ENCODE measurements around the gene ZFHX3. TPM values are rescaled to one million over a fixed set of nuclear protein-coding genes. Genes with fewer than 3 reads are reported as not detected.

The ZFHX3 gene
- total and polyA plus RNA-seq, 2 of the 8 experiments (the other 6 are each of a cell fraction or from before 2014, with no cell fraction given): 0.08 to 0.99 TPM

- no peak for TF ChIP-seq EP300 (IDR thresholded peaks at IDR 0.05; ENCODE audit: borderline replicate concordance in 1 of 2, low read depth in 2 of 2, low read length in 2 of 2)
- TF ChIP-seq SP2 (IDR thresholded peaks at IDR 0.05; ENCODE audit: low read length): no peak
- no peak for TF ChIP-seq CHD1 (IDR thresholded peaks at IDR 0.05; ENCODE audit: low read depth, low read length)
- no peak for TF ChIP-seq ATF2 (IDR thresholded peaks at IDR 0.05; ENCODE audit: low read length)
- no peak for TF ChIP-seq NRF1 (IDR thresholded peaks at IDR 0.05; ENCODE audit: low read depth, low read length)
- TF ChIP-seq, protein P1, sequence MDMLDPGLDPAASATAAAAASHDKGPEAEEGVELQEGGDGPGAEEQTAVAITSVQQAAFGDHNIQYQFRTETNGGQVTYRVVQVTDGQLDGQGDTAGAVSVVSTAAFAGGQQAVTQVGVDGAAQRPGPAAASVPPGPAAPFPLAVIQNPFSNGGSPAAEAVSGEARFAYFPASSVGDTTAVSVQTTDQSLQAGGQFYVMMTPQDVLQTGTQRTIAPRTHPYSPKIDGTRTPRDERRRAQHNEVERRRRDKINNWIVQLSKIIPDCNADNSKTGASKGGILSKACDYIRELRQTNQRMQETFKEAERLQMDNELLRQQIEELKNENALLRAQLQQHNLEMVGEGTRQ (IDR thresholded peaks at IDR 0.05; ENCODE audit: low read length): no peak
- no peak for TF ChIP-seq BCL11A (IDR thresholded peaks at IDR 0.05; ENCODE audit: low read depth in 2 of 2, low read length in 2 of 2)
Measured at GRCh38 chr16:72827866-72828265, 220.1 kb downstream of the ZFHX3 start (continued).
